Stimulated activated CD4-positive, alpha-beta T cell treated with anti-CD3 and anti-CD28 coated beads, TNF-alpha, amount 100 ng/mL, for 1 hour (primary cell): ENCODE results near the gene KCNIP4.

Experiments used
- DNase-seq, 3 donors: peaks; one replicate each; pipeline ENCODE4 v3.0.0-alpha.2; 2020; ENCODE audit warnings: low read depth in 3 of 3, low spot score in 1 of 3

The KCNIP4 gene

GRCh38 chr4:21856301-21856700 lies 92.3 kb downstream of the KCNIP4 start:
- DNase-seq, result no peak

DNA sequence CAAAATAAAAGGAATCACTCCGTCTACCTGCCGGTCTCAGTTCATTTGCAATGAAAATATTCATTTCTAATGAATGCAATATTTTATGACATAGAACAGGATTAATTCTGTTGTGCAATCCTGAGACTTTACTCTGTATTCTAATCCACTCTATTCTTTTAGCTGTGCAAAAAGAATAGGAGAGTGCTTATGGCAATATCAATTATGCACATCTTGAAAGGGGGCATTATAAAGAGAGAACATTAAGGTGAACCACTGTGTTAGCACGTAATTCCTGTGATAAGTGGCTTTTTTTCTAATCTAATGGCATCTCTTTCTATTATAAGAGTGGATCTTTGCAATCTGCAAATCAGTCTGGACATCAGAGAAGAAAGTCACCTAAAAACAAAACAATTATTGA lies 99.5 kb downstream of the KCNIP4 start:
- DNase-seq, result no peak

DNA sequence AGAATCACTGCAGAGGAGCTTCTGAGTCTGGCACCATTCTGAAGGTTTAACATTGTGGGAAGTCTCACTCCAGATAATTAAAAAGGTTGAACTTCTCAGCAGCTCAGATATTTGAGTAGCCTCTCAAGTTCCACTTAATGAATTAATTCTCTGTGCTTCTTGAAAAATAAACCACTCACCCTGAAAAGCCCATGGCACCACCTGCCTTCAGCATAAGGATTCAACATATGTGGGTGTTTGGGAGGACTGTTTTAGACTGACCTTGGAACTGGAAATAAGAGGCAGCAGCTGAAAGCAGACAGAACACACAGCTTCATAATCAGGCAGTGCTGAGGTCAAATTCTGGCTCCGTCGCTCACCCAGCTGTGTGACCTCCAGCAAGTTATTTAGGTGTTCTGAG lies 100.6 kb downstream of the KCNIP4 start:
- DNase-seq, result no peak

GRCh38 chr4:21845663-21846062 lies 102.9 kb downstream of the KCNIP4 start:
- DNase-seq, result no peak

- no peak for DNase-seq
These were observed 112.9 kb downstream of the KCNIP4 start for GRCh38 chr4:21835712-21836111.

- no peak for DNase-seq
These were observed 118.3 kb downstream of the KCNIP4 start for GRCh38 chr4:21830272-21830671.

GRCh38 chr4:21827575-21827974 lies 121.0 kb downstream of the KCNIP4 start:
- DNase-seq, result no peak

DNA sequence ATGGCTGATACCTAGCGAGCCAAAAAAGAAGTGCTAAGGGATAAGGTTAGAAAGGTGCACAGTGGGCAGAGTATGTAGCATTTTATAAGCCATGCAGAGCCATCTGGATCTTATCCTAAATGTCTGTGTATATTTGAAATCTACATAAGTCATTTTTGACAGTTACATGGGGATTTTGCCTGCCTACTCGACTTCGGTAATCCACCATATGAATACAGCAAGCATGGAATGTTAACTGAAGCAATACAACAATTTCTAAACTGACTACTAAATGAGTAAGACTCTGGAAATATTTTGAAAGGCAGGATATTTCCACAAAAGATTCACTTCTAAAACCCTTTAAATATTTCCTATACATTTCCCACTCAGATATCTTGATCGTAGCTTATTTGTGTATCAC lies 122.5 kb downstream of the KCNIP4 start:
- DNase-seq, result no peak

- DNase-seq, result no peak
These were observed 129.5 kb downstream of the KCNIP4 start for GRCh38 chr4:21819086-21819485.

GRCh38 chr4:21815651-21816377 lies 132.8 kb downstream of the KCNIP4 start:
- DNase-seq, result no peak

DNA sequence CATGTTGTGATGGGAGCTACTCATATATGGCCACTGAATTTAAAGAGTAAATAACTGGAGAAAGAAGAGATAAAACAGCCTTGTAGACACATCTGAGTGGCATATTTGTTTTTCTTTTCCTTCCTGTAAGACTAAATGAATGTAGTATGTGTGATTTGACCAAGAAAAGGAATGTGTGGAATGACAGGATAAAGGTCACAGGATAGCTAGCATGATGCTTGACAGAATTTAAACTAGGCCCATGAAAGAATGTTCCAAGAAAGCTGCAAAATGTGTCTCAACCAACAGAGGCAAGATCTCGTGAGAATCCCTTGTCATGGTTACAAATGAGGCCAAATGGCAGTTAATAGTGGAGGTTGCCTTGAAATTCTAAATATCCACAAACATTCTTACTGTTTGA lies 137.0 kb downstream of the KCNIP4 start:
- DNase-seq, result no peak

GRCh38 chr4:21806991-21807390 lies 141.6 kb downstream of the KCNIP4 start:
- no peak for DNase-seq

DNA sequence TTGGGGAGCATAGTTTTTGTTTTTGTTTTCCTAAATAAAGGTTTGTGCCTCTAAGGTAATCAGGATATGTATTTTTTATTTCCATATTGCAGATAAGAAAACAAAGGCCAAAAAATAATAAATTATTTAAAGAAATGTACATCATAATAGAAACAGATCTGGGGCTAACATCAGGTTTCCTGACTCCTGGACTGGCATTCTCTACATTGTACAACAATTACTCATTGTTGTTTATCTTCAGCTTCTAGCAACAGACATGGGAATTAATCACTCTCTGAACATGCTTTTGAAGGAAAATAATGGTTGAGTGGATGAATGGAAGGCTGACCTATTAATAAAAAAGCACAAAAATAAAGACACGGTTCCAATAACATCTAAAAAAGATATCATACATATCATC lies 146.2 kb downstream of the KCNIP4 start:
- no peak for DNase-seq

GRCh38 chr4:21801661-21802385 lies 146.7 kb downstream of the KCNIP4 start:
- DNase-seq, result no peak

- DNase-seq, result no peak
These were observed 153.5 kb downstream of the KCNIP4 start for GRCh38 chr4:21795091-21795490.

DNA sequence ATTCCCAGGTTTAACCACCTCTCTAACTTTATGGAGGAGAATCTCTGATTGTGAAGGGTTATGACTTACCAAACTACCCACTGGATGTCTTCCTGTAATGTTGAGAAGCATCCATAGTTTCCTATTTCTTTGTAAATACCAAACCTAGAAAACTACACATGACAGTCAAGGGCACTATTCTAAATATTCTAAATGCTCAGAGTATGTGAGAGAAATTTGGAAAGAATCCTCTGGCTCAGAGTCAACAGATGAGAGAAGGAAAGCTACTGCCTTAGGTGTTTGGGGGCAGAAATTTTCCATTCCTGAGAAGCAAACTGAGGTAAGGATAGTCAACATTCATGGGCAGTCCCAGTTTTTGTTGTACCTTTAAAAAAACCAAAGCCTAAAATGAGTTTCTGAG lies 155.8 kb downstream of the KCNIP4 start:
- DNase-seq, result no peak

DNA sequence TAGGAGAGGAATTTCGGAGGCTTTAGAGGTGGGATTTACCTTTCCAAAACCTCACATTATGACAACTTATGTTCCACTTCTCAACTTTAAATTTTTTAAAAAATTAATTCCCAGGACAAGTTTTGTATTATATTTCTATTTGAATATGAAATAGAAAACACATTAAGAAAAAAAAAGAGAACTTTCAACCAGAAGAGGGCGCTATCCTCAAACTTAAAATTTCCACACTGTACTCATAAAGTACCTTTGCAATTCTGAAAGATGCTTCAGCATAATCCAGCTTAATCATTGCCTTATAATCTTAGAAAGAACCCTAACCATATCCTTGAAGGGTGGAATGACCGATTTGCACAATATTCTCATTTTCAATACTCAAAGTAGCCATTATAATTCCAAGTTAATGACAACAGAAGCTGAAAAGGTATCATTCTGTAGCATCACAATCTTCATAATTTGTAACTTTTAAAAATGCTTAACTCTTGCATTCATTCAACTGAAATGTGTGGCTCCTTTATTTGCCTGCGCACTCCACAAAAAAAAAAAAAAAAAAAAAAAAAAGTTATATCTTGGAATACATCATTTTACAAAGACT lies 158.0 kb downstream of the KCNIP4 start:
- DNase-seq, result no peak

GRCh38 chr4:21780148-21780547 lies 168.4 kb downstream of the KCNIP4 start:
- DNase-seq, result no peak

GRCh38 chr4:21778702-21779101 lies 169.9 kb downstream of the KCNIP4 start:
- no peak for DNase-seq

DNA sequence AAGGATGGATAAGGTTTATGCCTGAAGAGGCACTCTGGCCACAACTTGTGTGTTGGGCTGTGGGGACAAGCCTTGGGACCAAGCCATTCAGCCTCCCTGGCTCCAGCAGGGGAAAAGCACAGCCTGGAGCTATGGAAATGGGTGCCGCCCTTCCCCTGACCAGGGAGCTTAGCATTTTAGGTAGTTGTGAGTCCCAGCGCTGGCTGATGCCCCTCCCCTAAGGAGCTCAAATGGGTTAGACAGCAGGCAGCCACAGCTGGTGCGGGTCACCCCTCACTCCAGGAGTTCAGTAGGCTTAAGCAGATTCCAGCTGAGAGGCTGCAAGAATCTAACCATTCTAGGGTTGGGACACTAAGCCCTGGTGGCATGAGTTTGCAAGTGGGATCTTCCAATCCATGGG lies 172.9 kb downstream of the KCNIP4 start:
- no peak for DNase-seq

DNA sequence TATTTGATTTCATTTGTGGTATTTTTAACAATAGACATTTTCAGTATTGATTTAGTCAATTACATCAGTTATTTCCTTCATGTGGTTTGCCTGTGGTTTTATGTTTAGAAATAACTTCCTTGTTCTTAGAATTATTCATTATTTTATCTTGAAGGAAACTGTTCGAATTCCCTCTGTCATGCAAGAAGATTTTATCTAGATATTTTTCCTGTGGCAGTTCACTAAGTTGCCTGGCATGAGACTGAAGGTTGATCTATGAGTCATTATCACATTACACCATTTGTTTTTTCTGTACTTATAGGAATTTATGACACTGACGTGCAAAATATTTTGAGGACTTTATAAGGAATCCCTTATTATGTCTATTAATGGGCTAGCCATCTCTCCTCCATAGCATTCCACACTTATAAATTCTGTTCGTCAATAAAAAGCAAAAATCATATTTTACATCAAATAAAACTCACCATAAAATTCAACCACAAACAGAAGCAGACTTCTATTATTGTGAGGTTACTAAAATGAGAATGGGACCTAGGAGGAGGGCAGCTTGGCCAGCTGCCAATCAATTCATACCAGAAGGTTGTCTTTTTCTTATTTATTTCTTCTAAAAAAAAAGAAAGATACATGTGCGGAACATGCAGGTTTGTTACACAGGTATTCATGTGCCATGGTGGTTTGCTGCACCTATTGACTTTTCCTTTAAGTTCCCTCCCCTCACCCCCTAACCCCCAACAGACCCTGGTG lies 179.0 kb downstream of the KCNIP4 start:
- no peak for DNase-seq
